Lung (tissue), 12 donors: ENCODE data around the gene TCIRG1. TPM values are rescaled to one million over a fixed set of nuclear protein-coding genes. Genes with fewer than 3 reads are reported as not detected.

Experiments
- ATAC-seq: fragments of 200-7000 bp; cut with Tn5 transposase; one replicate; pipeline ENCODE4 v1.9.1; 2020; ENCODE audit warnings: moderate number of reproducible peaks; ENCODE audit not compliant: insufficient read depth, low FRiP score
- DNase-seq, 3 donors: peaks; one replicate each; pipeline ENCODE4 v3.0.0-alpha.2; 2013 to 2017
- H3K27ac ChIP-seq, 2 donors: one replicate each; pipeline ENCODE4 v1.5.1; 2013; ENCODE audit warnings: mild to moderate bottlenecking in 2 of 2, moderate library complexity in 2 of 2, control low read depth in 1 of 2, inconsistent platforms in 1 of 2, low read depth in 1 of 2, low read length in 1 of 2
- H3K27me3 ChIP-seq, 3 donors: one replicate each; pipeline ENCODE4 v1.5.1; 2013; ENCODE audit warnings: low read length in 2 of 3; ENCODE audit not compliant: control insufficient read depth in 3 of 3, insufficient read depth in 3 of 3
- H3K36me3 ChIP-seq, 4 donors: one replicate each; pipeline ENCODE4 v1.5.1; 2013; ENCODE audit warnings: low read length in 4 of 4, mild to moderate bottlenecking in 1 of 4, moderate library complexity in 1 of 4; ENCODE audit not compliant: control insufficient read depth in 4 of 4, insufficient read depth in 4 of 4
- H3K4me1 ChIP-seq, 5 donors: one replicate each; pipeline ENCODE4 v1.5.1; 2013; ENCODE audit warnings: low read length in 5 of 5, mild to moderate bottlenecking in 2 of 5, moderate library complexity in 1 of 5; ENCODE audit not compliant: control insufficient read depth in 5 of 5, insufficient read depth in 5 of 5
- H3K4me3 ChIP-seq: one replicate; pipeline ENCODE4 v1.5.1; 2013; ENCODE audit warnings: mild to moderate bottlenecking, control low read depth, moderate library complexity
- H3K9ac ChIP-seq, 2 donors: one replicate each; pipeline ENCODE4 v1.5.1; 2013; ENCODE audit warnings: low read length in 2 of 2, control low read depth in 1 of 2; ENCODE audit not compliant: insufficient read depth in 1 of 2
- H3K9me3 ChIP-seq, 4 donors: one replicate each; pipeline ENCODE4 v1.5.1; 2013; ENCODE audit warnings: low read length in 3 of 4, mild to moderate bottlenecking in 1 of 4, moderate library complexity in 1 of 4; ENCODE audit not compliant: control insufficient read depth in 4 of 4, insufficient read depth in 3 of 4
- WGBS, 2 donors: extraction: QIAGEN DNeasy Blood & Tissue Kit; methylation state at CpG; one replicate each; pipeline ENCODE4 v1.1.7; 2013; 5-methylcytosine and 5-hydroxymethylcytosine counted together
- polyA plus RNA-seq, 2 donors: library from polyadenylated mRNA; stranded (reverse); fragments of 200-250 nt; gene quantifications; one replicate each; pipeline ENCODE4 v1.2.1, GENCODE V29; 2013
- total RNA-seq, 2 donors: library from RNA; depleted of rRNA in 1 of 2; stranded (reverse); fragments of >200 nt in 1 of 2; gene quantifications; one replicate each; pipeline ENCODE4 v1.2.1, GENCODE V29; 2014 to 2021
- TF ChIP-seq, protein P1 (sequence below): IDR thresholded peaks from 2 replicates; pipeline ENCODE4 v1.5.1; 2012; ENCODE audit warnings: mild to moderate bottlenecking; ENCODE audit errors: control extremely low read depth, extremely low read depth
- donor health status: control.
- donor health status: control.
- donor health status: Bipolar disorder and iron deficiency.
- donor health status: healthy.
- donor health status: DM: yes; HTN: yes; CAD: no.

Gene TCIRG1
- total and polyA plus RNA-seq, 4 donors = 70.2 to 438 (median 283) TPM

GRCh38 chr11:68028802-68029545 lies 9.9 kb upstream of the TCIRG1 start:
- Histone ChIP-seq H3K27me3 (no peaks in the 10 kb centered on the region), H3K4me3 (no peak overlapping the region), H3K27ac (no peak overlapping the region), H3K4me1 (peaks cover 8 to 15% (median 12%) of the 10 kb centered on the region in 5 donors), H3K9me3 (peaks cover 0 to 7% (median under 1%) of the 10 kb centered on the region in 4 donors), H3K36me3 (peaks cover 0 to 25% (median 16%) of the 10 kb centered on the region in 4 donors), H3K9ac (no peak overlapping the region)
- DNase-seq = no peak
- TF ChIP-seq, protein P1, sequence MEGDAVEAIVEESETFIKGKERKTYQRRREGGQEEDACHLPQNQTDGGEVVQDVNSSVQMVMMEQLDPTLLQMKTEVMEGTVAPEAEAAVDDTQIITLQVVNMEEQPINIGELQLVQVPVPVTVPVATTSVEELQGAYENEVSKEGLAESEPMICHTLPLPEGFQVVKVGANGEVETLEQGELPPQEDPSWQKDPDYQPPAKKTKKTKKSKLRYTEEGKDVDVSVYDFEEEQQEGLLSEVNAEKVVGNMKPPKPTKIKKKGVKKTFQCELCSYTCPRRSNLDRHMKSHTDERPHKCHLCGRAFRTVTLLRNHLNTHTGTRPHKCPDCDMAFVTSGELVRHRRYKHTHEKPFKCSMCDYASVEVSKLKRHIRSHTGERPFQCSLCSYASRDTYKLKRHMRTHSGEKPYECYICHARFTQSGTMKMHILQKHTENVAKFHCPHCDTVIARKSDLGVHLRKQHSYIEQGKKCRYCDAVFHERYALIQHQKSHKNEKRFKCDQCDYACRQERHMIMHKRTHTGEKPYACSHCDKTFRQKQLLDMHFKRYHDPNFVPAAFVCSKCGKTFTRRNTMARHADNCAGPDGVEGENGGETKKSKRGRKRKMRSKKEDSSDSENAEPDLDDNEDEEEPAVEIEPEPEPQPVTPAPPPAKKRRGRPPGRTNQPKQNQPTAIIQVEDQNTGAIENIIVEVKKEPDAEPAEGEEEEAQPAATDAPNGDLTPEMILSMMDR = no peak
- WGBS, 2 donors = 55 to 83% methylated on average over 12 of the region's 12 CpGs
- ATAC-seq = no peak

- Histone ChIP-seq H3K36me3 (peaks cover 0 to 24% (median 12%) of the 10 kb centered on the region in 4 donors), H3K27me3 (no peaks in the 10 kb centered on the region), H3K4me1 (peaks cover 8 to 15% (median 12%) of the 10 kb centered on the region in 5 donors), H3K27ac (peak within 1 kb of the TSS; percentile 92 to 93), H3K9me3 (no peaks in the 10 kb centered on the region), H3K4me3 (peak within 1 kb of the TSS; percentile 89), H3K9ac (peak within 1 kb of the TSS; percentile 67 to 75)
- peak; percentile 97 for ATAC-seq
- 0 to 1% methylated on average over 56 of the region's 56 CpGs for WGBS, 2 donors
- peak; percentile 98 to 100 (median 99) for DNase-seq
- TF ChIP-seq, protein P1 = no peak
Measured at GRCh38 chr11:68030318-68031143, 8.3 kb upstream of the TCIRG1 start, which contains the start of gene NDUFS8. NDUFS8 (plus strand) TSS chr11:68030681; CDS start chr11:68032152, 1,471 bp downstream.

GRCh38 chr11:68031144-68031464 lies 7.7 kb upstream of the TCIRG1 start:
- no peak for ATAC-seq
- H3K4me3 ChIP-seq = peak overlapping the region; percentile 89
- TF ChIP-seq, protein P1 = no peak
- H3K27me3 ChIP-seq = no peaks in the 10 kb centered on the region
- no peaks in the 10 kb centered on the region for H3K9me3 ChIP-seq
- DNase-seq = no peak
- 12 to 13% methylated on average over 10 of the region's 10 CpGs for WGBS, 2 donors
- H3K36me3 ChIP-seq = peaks cover 0 to 21% (median 9%) of the 10 kb centered on the region in 4 donors
- H3K9ac ChIP-seq = peak overlapping the region; percentile 67 to 75
- H3K27ac ChIP-seq = peak overlapping the region; percentile 92 to 93
- peaks cover 8 to 16% (median 12%) of the 10 kb centered on the region in 5 donors for H3K4me1 ChIP-seq
